Osteocyte (in vitro differentiated cells): ENCODE results near the gene SUCLG2. TPM values are rescaled to one million over a fixed set of nuclear protein-coding genes. Genes with fewer than 3 reads are reported as not detected.

Experiments
- DNase-seq: peaks from one replicate; pipeline ENCODE4 v3.0.0; 2021; ENCODE audit warnings: mixed read lengths; ENCODE audit not compliant: unreplicated experiment; ENCODE audit errors: extremely low spot score
- H3K27ac Mint-ChIP-seq: one replicate; pipeline ENCODE4 v1.8.0; 2021; ENCODE audit warnings: mild to moderate bottlenecking, mixed read lengths; ENCODE audit not compliant: unreplicated experiment
- H3K27me3 Mint-ChIP-seq: one replicate; pipeline ENCODE4 v1.8.0; 2021; ENCODE audit warnings: mixed read lengths; ENCODE audit not compliant: unreplicated experiment
- H3K36me3 Mint-ChIP-seq: one replicate; pipeline ENCODE4 v1.8.0; 2021; ENCODE audit warnings: mixed read lengths; ENCODE audit not compliant: unreplicated experiment
- H3K4me1 Mint-ChIP-seq: one replicate; pipeline ENCODE4 v1.8.0; 2021; ENCODE audit warnings: mixed read lengths; ENCODE audit not compliant: unreplicated experiment
- H3K4me3 Mint-ChIP-seq: one replicate; pipeline ENCODE4 v1.8.0; 2021; ENCODE audit warnings: mild to moderate bottlenecking, moderate library complexity, mixed read lengths; ENCODE audit not compliant: unreplicated experiment
- H3K9me3 Mint-ChIP-seq: one replicate; pipeline ENCODE4 v1.8.0; 2021; ENCODE audit warnings: mixed read lengths; ENCODE audit not compliant: unreplicated experiment
- total RNA-seq: library from RNA; stranded (reverse); gene quantifications from 2 replicates; pipeline ENCODE4 v1.2.1, GENCODE V29; 2021
- TF ChIP-seq, protein P1 (sequence below): fragments of 200-600 bp; sonication (generic); IDR thresholded peaks from 2 replicates; pipeline ENCODE4 v1.5.0; 2021; ENCODE audit warnings: antibody characterized with exemption, mild to moderate bottlenecking, moderate library complexity

Gene SUCLG2
- total RNA-seq, 1 donor from 2014 or later = 32.1 TPM

DNA sequence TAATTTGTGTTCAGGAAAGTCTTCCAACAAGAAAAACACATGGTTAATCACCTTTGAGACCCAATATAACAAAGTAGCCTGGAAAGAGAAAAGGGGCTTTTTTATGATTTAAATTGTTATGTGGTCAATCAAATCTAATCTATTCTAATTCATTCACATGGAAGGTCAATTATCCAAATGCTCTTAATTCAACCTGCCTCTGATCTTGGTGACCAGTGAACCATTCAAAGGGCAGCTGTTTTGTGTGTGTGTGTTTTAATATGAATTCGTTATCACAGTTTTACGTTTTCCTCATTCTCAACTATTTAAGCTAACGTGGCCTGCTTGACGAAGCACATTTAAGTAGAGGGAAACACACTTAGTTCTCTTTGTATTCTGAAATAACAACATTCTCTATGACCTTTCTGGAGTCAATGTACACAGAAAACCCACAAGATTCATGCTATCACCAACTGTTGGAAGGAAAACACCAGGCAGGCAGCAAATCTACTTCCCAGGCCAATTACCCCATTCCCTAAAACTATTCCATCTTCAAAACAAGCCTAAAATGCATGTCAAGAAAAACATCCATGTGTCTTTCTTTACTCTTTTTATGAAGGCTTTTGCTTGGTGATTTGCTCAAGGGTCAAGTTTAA is 195.4 kb downstream of the SUCLG2 start:
- Mint-ChIP-seq H3K4me1 (peaks cover 51% of the 10 kb centered on the region), H3K36me3 (no peaks in the 10 kb centered on the region), H3K9me3 (no peaks in the 10 kb centered on the region), H3K4me3 (no peak overlapping the region), H3K27ac (peak overlapping the region; percentile 72), H3K27me3 (no peaks in the 10 kb centered on the region)
- TF ChIP-seq, protein P1, sequence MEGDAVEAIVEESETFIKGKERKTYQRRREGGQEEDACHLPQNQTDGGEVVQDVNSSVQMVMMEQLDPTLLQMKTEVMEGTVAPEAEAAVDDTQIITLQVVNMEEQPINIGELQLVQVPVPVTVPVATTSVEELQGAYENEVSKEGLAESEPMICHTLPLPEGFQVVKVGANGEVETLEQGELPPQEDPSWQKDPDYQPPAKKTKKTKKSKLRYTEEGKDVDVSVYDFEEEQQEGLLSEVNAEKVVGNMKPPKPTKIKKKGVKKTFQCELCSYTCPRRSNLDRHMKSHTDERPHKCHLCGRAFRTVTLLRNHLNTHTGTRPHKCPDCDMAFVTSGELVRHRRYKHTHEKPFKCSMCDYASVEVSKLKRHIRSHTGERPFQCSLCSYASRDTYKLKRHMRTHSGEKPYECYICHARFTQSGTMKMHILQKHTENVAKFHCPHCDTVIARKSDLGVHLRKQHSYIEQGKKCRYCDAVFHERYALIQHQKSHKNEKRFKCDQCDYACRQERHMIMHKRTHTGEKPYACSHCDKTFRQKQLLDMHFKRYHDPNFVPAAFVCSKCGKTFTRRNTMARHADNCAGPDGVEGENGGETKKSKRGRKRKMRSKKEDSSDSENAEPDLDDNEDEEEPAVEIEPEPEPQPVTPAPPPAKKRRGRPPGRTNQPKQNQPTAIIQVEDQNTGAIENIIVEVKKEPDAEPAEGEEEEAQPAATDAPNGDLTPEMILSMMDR = no peak
- no peak for DNase-seq

DNA sequence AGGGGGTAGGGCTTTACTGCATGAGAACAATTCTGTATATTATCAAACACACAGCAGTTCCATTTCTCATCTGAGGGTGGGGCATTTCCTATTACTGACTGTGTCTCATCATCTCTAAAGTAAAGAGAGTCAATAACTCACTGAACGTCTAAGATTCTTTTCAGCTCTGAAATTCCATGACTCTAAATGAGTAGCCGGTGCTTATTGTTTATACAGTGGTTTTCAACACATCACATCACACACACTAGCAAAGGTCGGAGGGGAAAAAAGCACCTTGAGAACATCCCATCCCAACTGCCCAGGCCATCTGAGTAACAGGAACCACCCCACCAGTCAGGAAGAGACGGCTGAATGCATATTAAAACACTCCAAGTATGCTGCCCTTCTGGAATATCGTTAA is 196.0 kb downstream of the SUCLG2 start:
- H3K27ac Mint-ChIP-seq = peak overlapping the region; percentile 72
- H3K27me3 Mint-ChIP-seq = no peaks in the 10 kb centered on the region
- no peak overlapping the region for H3K4me3 Mint-ChIP-seq
- DNase-seq = no peak
- H3K9me3 Mint-ChIP-seq = no peaks in the 10 kb centered on the region
- H3K36me3 Mint-ChIP-seq = no peaks in the 10 kb centered on the region
- TF ChIP-seq, protein P1 = no peak
- peaks cover 47% of the 10 kb centered on the region for H3K4me1 Mint-ChIP-seq

DNA sequence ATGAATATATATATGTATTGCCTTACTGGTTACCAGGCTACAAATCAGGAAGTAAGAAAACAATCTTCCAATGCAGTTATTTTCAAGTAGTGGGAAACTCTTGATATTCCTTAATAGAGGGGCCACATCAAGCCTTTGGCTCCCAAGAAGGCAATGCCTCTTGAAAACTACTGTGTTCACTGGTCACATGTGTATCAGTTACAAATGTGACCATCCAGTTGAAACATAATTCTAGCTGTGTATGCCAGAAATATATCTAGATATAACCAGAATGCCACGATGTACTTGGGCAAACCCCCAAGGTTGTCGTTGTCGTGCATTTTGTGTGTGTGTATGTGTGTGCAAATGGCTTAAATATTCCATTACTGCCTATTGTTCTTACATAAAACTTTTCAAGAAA is 200.8 kb downstream of the SUCLG2 start:
- Mint-ChIP-seq H3K4me1 (peaks cover 9% of the 10 kb centered on the region), H3K9me3 (no peaks in the 10 kb centered on the region), H3K36me3 (no peaks in the 10 kb centered on the region), H3K27ac (no peak overlapping the region), H3K27me3 (no peaks in the 10 kb centered on the region), H3K4me3 (no peak overlapping the region)
- no peak for DNase-seq
- TF ChIP-seq, protein P1 = no peak

DNA sequence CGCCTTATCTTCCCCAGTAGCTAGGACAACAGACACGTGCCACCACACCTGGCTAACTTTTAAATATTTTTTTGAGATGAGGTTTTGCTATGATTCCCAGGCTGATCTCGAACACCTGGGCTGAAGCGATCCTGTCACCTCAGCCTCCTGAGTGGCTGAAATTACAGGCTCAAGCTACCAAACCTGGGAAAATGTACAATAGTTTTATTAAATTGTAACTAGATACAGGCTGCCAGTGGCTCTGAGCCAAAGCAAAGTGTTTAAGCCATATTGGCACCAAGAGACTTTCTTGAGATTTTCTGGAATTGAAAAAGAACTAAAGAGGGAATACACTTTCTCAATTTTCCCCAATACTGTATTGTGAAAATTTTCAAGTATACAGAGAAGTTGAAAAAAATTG is 204.3 kb downstream of the SUCLG2 start:
- H3K27ac Mint-ChIP-seq = no peak overlapping the region
- no peaks in the 10 kb centered on the region for H3K36me3 Mint-ChIP-seq
- H3K4me3 Mint-ChIP-seq = no peak overlapping the region
- peaks cover 2% of the 10 kb centered on the region for H3K4me1 Mint-ChIP-seq
- TF ChIP-seq, protein P1 = no peak
- DNase-seq = no peak
- H3K9me3 Mint-ChIP-seq = no peaks in the 10 kb centered on the region
- H3K27me3 Mint-ChIP-seq = no peaks in the 10 kb centered on the region

DNA sequence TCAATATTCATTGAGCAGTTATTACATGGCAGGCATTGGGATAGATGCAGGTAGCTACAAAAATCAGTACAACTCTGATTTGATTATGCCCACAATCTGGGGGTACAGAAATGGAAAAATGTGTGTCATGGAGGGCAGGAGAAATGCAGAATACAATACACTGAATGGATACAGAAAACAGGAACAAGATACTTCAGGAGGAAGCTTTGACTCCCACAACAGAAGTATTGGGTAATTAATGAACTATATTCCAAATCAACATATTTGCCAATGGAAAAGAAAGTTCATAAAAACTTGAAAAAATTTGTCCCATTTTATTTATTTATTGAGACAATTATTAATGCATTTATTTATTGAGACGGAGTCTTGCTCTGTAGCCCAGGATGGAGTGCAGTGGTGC is 207.0 kb downstream of the SUCLG2 start:
- Mint-ChIP-seq H3K9me3 (no peaks in the 10 kb centered on the region), H3K27ac (no peak overlapping the region), H3K4me1 (peaks cover 2% of the 10 kb centered on the region), H3K4me3 (no peak overlapping the region), H3K36me3 (no peaks in the 10 kb centered on the region), H3K27me3 (no peaks in the 10 kb centered on the region)
- TF ChIP-seq, protein P1 = no peak
- no peak for DNase-seq
